Left lung (tissue), 10 donors: Measurements from ENCODE around the gene WWOX. TPM values are rescaled to one million over a fixed set of nuclear protein-coding genes. Genes with fewer than 3 reads are reported as not detected.
"Not testable (repeated sequence)": the region's sequence is repeated elsewhere in the genome, so short reads cannot be mapped to it uniquely, and the experiment has no call there.

Source experiments
- ATAC-seq: fragments of 200-7000 bp; cut with Tn5 transposase; one replicate; pipeline ENCODE4 v1.9.1; 2020; ENCODE audit warnings: moderate library complexity
- DNase-seq, 4 donors: peaks; one replicate each; pipeline ENCODE4 v3.0.0-alpha.2; 2013 to 2020
- H3K27ac ChIP-seq, 2 donors: fragments of 200-600 bp; sonication (generic) in 1 of 2; one replicate each; pipeline versions ENCODE4 v1.5.0 to v1.8.0; 2020 to 2021
- H3K27me3 ChIP-seq, 2 donors: fragments of 200-600 bp; sonication (generic) in 1 of 2; one replicate each; pipeline versions ENCODE4 v1.5.0 to v1.8.0; 2020 to 2021
- H3K36me3 ChIP-seq, 2 donors: fragments of 200-600 bp; sonication (generic) in 1 of 2; one replicate each; pipeline versions ENCODE4 v1.5.0 to v1.8.0; 2020 to 2021
- H3K4me1 ChIP-seq, 2 donors: fragments of 200-600 bp; one replicate each; pipeline ENCODE4 v1.8.0; 2021
- H3K4me3 ChIP-seq, 2 donors: fragments of 200-600 bp; sonication (generic) in 1 of 2; one replicate each; pipeline versions ENCODE4 v1.5.0 to v1.8.0; 2020 to 2021; ENCODE audit warnings: mild to moderate bottlenecking in 1 of 2
- H3K9me3 ChIP-seq, 2 donors: fragments of 200-600 bp; sonication (generic) in 1 of 2; one replicate each; pipeline versions ENCODE4 v1.5.0 to v1.8.0; 2020 to 2021
- intact Hi-C, 2 donors: fragments of 100-400 bp; cut with DNase I; formaldehyde crosslinking; loops; one replicate each; pipeline versions ENCODE4 v1.11.2 to v1.14.2; 2022
- polyA plus RNA-seq, 6 donors: library from polyadenylated mRNA; unstranded; fragments of 120-200 nt; gene quantifications; one replicate each; pipeline ENCODE4 v1.2.1, GENCODE V29; 2013; ENCODE audit not compliant: insufficient read length in 6 of 6
- total RNA-seq, 2 donors: library from RNA; stranded (reverse); fragmentation: NEBNext Ultra II Directional; extraction: Animal tissue kit (Norgen Biotek cat#: 25700); gene quantifications; one replicate each; pipeline ENCODE4 v1.2.1, GENCODE V29; 2021
- TF ChIP-seq, protein P1 (sequence below), 2 donors: fragments of 200-600 bp; sonication (generic) in 1 of 2; IDR thresholded peaks; one replicate each; pipeline versions ENCODE4 v1.5.0 to v1.8.0; 2021; ENCODE audit warnings: antibody characterized with exemption in 2 of 2
- donor health status: DM: no; HTN: yes; CAD: no.
- donor health status: DM: no; HTN: no; CAD: no.

The WWOX gene
- total and polyA plus RNA-seq, 8 donors, result 17.2 to 40.3 (median 30.8) TPM

DNA sequence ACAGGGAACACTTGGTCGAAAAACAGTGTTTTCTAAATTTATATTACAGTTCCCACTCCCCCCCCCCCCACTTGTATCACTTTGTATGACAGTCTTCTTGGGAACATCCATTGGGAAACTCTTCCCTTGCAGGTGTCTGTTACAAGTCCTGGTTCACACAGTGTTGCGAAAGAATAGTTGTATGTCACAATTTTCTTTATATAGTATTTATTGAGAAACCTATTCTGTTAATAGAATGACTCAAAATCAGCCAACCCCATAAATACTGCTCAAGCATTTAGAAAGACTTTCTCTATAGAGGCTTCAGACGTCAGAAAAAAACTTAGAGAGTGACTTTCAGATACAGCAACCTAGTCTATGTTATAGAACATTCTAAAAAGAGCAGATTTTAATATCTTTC, 414.4 kb downstream of the WWOX start:
- no peak overlapping the region for H3K4me3 ChIP-seq
- ATAC-seq (no peak), DNase-seq (no peak)
- H3K4me1 ChIP-seq, result no peaks in the 10 kb centered on the region
- TF ChIP-seq, protein P1, sequence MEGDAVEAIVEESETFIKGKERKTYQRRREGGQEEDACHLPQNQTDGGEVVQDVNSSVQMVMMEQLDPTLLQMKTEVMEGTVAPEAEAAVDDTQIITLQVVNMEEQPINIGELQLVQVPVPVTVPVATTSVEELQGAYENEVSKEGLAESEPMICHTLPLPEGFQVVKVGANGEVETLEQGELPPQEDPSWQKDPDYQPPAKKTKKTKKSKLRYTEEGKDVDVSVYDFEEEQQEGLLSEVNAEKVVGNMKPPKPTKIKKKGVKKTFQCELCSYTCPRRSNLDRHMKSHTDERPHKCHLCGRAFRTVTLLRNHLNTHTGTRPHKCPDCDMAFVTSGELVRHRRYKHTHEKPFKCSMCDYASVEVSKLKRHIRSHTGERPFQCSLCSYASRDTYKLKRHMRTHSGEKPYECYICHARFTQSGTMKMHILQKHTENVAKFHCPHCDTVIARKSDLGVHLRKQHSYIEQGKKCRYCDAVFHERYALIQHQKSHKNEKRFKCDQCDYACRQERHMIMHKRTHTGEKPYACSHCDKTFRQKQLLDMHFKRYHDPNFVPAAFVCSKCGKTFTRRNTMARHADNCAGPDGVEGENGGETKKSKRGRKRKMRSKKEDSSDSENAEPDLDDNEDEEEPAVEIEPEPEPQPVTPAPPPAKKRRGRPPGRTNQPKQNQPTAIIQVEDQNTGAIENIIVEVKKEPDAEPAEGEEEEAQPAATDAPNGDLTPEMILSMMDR (IDR thresholded peaks at IDR 0.05), result no peak
- no peaks in the 10 kb centered on the region for H3K27me3 ChIP-seq
- intact Hi-C loops, result no loop called here
- no peak overlapping the region for H3K27ac ChIP-seq
- no peaks in the 10 kb centered on the region for H3K36me3 ChIP-seq
- no peaks in the 10 kb centered on the region for H3K9me3 ChIP-seq

DNA sequence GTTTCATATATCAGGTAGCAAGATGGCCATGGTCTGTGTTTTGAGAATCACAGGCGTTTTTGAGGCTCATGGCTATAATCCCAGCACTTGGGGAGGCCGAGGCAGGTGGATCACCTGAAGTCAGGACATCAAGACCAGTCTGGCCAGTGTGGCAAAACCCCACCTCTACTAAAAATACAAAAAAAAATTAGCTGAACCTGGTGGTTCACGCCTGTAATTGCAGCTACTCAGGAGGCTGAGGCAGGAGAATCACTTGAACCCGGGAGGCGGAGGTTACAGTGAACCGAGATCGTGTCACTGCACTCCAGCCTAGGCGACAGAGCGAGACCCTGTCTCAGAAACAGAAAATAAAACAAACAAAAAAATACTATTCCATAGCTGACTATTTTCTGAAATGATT, 415.4 kb downstream of the WWOX start:
- H3K27me3 ChIP-seq, DNase-seq, H3K4me3 ChIP-seq, H3K4me1 ChIP-seq, intact Hi-C loops, H3K36me3 ChIP-seq, H3K27ac ChIP-seq, H3K9me3 ChIP-seq, ATAC-seq: not testable (repeated sequence)

DNA sequence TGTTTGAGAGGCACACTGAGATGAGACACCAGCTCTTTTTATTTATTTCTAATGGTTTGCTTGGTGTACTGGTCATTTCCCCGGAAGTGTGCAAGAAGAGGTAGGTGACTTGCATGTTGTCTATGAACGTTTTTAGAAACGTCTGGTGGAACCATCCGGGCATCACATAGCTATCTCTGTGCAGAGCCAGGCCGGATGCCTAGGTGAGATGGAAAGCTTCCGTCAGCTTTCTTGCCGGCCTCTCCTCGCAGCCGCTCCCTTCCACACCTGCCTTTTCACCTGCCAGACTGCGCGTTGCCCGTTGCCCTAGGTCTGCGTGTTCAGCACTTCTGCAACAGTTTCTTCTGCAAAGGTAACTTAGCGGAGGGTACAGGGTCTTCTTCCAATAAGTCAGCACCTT, 416.0 kb downstream of the WWOX start:
- TF ChIP-seq, protein P1 (IDR thresholded peaks at IDR 0.05), result no peak
- no peaks in the 10 kb centered on the region for H3K36me3 ChIP-seq
- no peaks in the 10 kb centered on the region for H3K9me3 ChIP-seq
- intact Hi-C loops, result no loop called here
- H3K27me3 ChIP-seq, result no peaks in the 10 kb centered on the region
- no peak overlapping the region for H3K4me3 ChIP-seq
- no peak for ATAC-seq
- no peak overlapping the region for H3K27ac ChIP-seq
- H3K4me1 ChIP-seq, result no peaks in the 10 kb centered on the region
- DNase-seq, result no peak

DNA sequence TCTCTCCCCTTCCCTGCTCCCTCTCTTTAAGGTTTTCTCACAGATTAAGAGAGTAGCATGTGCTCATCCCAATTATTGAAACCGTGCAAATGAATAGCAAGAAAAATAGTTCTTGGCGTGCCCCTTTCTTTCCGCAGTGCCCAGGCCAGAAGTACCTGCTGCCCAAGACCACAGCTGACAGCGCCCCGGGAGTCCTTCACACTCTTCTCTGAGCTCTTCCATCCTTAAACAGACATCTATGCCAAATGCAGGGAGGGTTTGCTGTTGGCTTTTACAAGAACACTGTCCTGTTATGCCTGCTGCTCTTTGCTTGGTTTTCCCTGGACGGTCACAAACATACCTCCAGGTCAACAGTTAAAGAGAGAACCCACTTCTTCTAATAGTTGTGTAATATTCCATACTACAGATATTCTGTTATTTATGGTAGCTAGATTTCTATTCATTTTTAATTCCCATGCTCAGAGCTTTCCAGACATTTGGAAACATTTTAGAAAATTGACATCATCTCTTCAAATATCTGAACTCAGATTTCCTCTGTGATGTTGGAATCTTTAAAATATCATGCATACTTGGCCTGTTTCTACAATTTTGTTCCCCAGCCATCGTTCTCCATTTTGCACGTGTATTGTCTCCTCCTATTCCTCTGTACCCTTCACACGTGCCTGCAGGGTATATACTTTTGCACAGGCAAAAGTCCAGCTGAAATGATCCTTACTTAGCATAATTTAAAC, 416.7 kb downstream of the WWOX start:
- no peak overlapping the region for H3K4me3 ChIP-seq
- TF ChIP-seq, protein P1 (IDR thresholded peaks at IDR 0.05), result no peak
- no peak overlapping the region for H3K27ac ChIP-seq
- intact Hi-C loops, result no loop called here
- no peaks in the 10 kb centered on the region for H3K36me3 ChIP-seq
- ATAC-seq (no peak), DNase-seq (no peak)
- H3K4me1 ChIP-seq, result no peaks in the 10 kb centered on the region
- H3K27me3 ChIP-seq, result no peaks in the 10 kb centered on the region
- no peaks in the 10 kb centered on the region for H3K9me3 ChIP-seq

DNA sequence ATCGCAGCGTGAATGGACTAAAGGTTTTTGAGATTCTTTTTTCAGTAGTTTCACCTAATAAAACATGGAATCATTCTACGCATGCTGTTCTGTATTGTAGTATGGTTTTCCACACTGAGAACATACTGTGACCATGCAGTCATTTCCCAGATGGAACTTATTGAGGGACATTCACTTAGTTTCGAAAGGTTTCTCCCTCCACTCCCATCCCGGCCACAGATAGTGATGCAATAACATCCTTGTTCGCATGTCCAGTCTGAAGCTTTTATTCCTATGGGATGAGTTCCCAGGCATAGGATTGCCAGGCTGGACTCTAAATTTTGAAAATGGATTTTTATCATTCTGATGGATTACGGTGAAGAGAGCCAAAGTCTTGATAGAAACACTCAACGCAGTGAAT, 420.4 kb downstream of the WWOX start:
- intact Hi-C loops, result no loop called here
- ATAC-seq, result peak; percentile 29
- peak in 2 of 4 donors; percentile 75 to 80 for DNase-seq
- no peaks in the 10 kb centered on the region for H3K36me3 ChIP-seq
- TF ChIP-seq, protein P1 (IDR thresholded peaks at IDR 0.05), result no peak
- H3K4me1 ChIP-seq, result peaks cover 0 to 7% of the 10 kb centered on the region in 2 donors
- no peak overlapping the region for H3K27ac ChIP-seq
- H3K27me3 ChIP-seq, result no peaks in the 10 kb centered on the region
- no peaks in the 10 kb centered on the region for H3K9me3 ChIP-seq
- no peak overlapping the region for H3K4me3 ChIP-seq

DNA sequence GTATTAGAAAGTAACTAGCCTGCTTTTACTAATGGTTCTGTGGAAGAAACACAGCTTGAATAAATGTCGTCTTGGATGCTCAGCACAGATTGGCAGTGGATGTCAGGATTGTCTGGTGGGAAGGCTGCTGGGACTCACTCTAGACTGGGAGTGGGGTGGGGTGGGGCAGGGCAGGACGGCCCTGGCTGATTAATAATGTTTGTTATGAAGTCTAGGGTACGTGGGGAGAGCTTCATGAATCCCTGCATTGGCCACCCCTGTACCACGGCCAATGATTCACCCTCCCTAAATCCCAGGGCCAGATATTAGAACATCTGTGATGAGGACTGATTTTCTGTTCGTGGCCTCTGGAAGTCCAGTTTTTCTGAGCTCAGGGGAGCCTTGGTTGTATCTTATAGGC, 421.0 kb downstream of the WWOX start:
- DNase-seq (peak in 1 of 4 donors; percentile 14), ATAC-seq (no peak)
- H3K4me1 ChIP-seq, result peaks cover 0 to 7% of the 10 kb centered on the region in 2 donors
- H3K4me3 ChIP-seq, result no peak overlapping the region
- no peaks in the 10 kb centered on the region for H3K27me3 ChIP-seq
- H3K27ac ChIP-seq, result no peak overlapping the region
- TF ChIP-seq, protein P1 (IDR thresholded peaks at IDR 0.05), result no peak
- intact Hi-C loops, result no loop called here
- H3K36me3 ChIP-seq, result no peaks in the 10 kb centered on the region
- no peaks in the 10 kb centered on the region for H3K9me3 ChIP-seq
